ENCODE data around the gene DCBLD1. TPM values are rescaled to one million over a fixed set of nuclear protein-coding genes. Genes with fewer than 3 reads are reported as not detected.
"Not testable (repeated sequence)": the region's sequence is repeated elsewhere in the genome, so short reads cannot be mapped to it uniquely, and the experiment has no call there.

The DCBLD1 gene
- total RNA-seq, 2 donors from 2014 or later = 1.8 to 2.9 TPM

DNA sequence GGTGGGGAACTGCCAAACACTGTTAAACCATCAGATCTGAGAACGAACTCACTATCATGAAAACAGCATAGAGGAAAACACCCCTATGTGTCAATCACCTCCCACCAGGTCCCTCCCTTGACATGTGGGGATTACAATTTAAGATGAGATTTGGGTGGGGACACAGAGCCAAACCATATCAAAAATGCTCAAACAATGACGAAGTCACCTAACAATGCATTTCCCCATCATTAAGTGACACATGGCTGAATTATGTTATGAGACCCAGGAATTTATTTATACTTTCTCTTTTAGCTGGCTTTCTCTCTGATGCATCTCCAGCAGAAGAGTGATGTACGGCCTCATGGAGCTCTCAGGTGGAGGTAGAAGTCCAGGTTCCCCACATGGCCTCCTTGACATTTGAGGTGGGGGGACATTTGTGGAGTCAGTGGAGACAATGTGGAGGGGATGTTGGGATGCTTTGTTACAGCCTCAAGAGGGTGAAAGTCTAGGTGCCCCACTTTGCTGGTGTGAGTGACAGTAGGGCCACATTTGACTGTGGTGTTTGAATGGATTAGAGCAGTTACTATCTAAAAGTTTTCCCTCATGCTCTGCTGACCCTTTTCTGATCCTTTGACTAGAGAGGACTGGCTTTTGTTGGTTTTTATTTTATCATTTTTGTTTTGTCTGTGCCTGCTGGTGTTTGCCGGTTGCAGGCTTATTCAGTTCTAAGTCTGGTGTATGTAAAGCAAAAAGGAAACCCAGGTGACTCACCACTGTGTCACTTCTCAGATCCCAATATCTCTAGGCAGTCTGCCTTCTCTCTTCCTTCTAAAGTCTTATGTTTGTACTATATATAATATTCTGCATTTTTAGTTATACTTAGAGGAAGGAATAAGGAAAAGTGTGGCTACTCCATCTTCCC is 18.5 kb upstream of the DCBLD1 start:
- Mint-ChIP-seq H3K27ac (peak overlapping the region; percentile 22), H3K27me3 (peaks cover 20% of the 10 kb centered on the region), H3K4me1 (peaks cover 16% of the 10 kb centered on the region), H3K4me3 (peak overlapping the region; percentile 57), H3K36me3 (ENCODE audit: low read depth) (no peaks in the 10 kb centered on the region), H3K9me3 (no peaks in the 10 kb centered on the region)
- ATAC-seq (replicated peaks) = peak; percentile 99

DNA sequence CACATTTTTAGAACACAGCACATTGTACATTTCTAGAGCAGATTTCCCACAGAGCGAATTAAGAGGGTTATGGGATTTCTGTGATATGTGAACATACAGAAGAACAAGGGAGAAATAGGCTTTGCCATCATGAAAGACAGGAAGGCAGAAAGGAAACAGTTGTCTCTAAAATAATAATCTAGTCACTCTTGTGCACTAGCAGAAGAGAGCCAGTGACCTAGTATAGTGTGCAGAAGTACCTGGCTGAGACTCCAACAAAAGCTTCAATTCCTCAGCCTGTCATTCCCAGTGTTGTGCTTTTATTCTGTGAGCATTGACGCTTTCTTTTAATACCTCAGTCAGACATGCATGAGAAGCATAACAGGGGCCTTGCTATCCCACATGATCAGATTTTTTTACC is 17.8 kb upstream of the DCBLD1 start:
- H3K9me3 Mint-ChIP-seq = no peaks in the 10 kb centered on the region
- peaks cover 21% of the 10 kb centered on the region for H3K27me3 Mint-ChIP-seq
- H3K36me3 Mint-ChIP-seq (ENCODE audit: low read depth) = no peaks in the 10 kb centered on the region
- no peak for ATAC-seq (replicated peaks)
- H3K4me3 Mint-ChIP-seq = no peak overlapping the region
- no peak overlapping the region for H3K27ac Mint-ChIP-seq
- peaks cover 16% of the 10 kb centered on the region for H3K4me1 Mint-ChIP-seq

DNA sequence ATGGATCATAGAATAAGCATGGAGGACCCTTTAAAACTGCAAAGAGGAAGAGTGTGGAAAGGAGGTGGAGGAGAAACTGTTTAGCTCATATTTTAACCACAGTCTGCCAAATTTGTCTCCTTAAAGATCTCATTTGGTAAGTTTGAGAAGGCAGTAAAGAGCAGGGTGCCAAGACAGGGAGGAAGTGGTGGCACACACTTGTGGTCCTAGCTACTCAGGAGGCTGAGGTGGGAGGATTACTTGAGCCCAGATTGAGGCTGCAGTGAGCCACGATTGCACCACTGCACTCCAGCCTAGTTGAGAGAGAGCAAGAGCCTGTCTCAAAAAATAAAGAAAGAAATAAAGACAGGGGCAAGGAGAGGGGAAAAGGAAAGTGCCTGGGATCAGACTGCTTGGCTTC is 16.8 kb upstream of the DCBLD1 start:
- peaks cover 24% of the 10 kb centered on the region for H3K27me3 Mint-ChIP-seq
- ATAC-seq (replicated peaks) = no peak
- no peak overlapping the region for H3K4me3 Mint-ChIP-seq
- H3K4me1 Mint-ChIP-seq = peaks cover 16% of the 10 kb centered on the region
- no peaks in the 10 kb centered on the region for H3K9me3 Mint-ChIP-seq
- H3K27ac Mint-ChIP-seq = no peak overlapping the region
- no peaks in the 10 kb centered on the region for H3K36me3 Mint-ChIP-seq (ENCODE audit: low read depth)

DNA sequence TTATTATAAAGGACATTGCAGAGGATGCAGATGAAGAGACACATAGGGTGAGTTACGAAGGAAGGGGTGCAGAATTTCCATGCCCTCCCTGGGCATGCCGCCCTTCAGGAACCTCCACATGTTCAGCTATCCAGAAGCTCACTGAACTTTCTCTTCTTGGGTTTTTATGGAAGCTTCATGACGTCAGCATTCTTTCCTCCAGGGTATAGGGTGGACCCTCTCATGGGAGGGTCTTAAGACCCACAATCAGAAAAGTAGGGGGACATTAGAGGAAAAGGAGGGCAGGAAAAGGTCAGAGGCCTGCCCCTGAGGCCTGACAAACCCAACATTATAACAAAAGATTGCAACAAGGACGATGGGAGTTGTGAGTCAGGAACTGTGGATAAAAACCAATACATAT is 14.6 kb upstream of the DCBLD1 start:
- peaks cover 16% of the 10 kb centered on the region for H3K4me1 Mint-ChIP-seq
- H3K27ac Mint-ChIP-seq = no peak overlapping the region
- H3K27me3 Mint-ChIP-seq = peaks cover 33% of the 10 kb centered on the region
- H3K9me3 Mint-ChIP-seq = no peaks in the 10 kb centered on the region
- ATAC-seq (replicated peaks) = no peak
- H3K4me3 Mint-ChIP-seq = no peak overlapping the region
- H3K36me3 Mint-ChIP-seq (ENCODE audit: low read depth) = no peaks in the 10 kb centered on the region

DNA sequence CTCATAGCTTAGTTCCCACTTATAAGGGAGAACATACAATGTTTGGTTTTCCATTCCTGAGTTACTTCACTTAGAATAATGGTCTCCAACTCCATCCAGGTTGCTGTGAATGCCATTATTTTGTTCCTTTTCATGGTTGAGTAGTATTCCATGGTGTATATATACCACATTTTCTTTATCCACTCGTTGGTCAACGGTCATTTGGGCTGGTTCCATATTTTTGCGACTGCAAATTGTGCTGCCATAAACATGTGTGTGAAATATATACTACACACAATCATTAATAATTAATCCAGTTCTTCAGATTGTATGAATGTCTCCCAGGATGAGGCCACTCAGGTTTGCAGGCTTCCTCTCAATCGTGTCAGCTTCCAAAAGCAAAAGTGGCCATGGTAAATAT is 13.9 kb upstream of the DCBLD1 start:
- not testable (repeated sequence) for H3K36me3 Mint-ChIP-seq (ENCODE audit: low read depth); H3K4me3 Mint-ChIP-seq; ATAC-seq (replicated peaks); H3K27ac Mint-ChIP-seq; H3K9me3 Mint-ChIP-seq
- Mint-ChIP-seq H3K27me3 (peaks cover 31% of the 10 kb centered on the region), H3K4me1 (peaks cover 14% of the 10 kb centered on the region)

DNA sequence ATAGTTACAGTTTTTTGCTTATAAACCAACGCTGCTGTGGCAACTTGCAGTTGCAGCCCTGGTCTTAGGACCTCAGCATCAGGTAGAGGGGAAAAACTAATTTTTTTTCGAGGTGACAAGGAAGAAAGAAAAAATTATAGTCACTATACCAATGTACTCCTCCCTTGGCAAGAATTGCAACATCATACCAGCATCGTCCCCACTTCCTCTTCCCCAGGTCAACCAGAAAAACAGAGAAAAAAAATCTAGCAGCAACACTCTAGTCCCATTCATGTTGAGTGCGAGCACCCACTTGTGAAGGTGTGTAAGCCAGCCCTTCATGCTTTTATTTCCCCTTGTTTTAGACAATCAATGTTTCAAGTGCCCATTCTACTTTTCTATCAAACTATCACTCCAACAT is 13.1 kb upstream of the DCBLD1 start:
- no peak for ATAC-seq (replicated peaks)
- Mint-ChIP-seq H3K27me3 (peaks cover 36% of the 10 kb centered on the region), H3K9me3 (no peaks in the 10 kb centered on the region), H3K27ac (no peak overlapping the region), H3K4me3 (no peak overlapping the region), H3K36me3 (ENCODE audit: low read depth) (no peaks in the 10 kb centered on the region), H3K4me1 (peaks cover 6% of the 10 kb centered on the region)

DNA sequence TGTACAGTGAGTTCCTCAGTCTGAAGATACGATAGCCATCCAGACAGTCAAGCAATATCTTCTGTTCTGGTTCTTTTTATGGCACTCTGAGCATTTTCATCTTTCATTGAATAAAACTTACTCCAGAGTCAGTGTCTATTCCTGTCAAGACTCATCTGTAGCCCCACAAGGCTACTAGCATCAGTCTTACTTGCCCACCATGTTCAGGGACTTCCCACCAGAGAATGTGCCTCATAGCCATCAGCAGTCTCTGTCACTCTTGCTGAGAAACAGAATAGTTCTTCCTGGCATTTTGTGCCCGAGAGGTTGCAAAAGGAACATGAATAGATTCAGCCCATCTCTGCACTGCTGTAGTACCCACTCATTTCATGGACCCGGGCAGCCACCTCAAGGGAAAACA is 12.7 kb upstream of the DCBLD1 start:
- H3K27me3 Mint-ChIP-seq = peaks cover 36% of the 10 kb centered on the region
- no peak overlapping the region for H3K4me3 Mint-ChIP-seq
- peaks cover 4% of the 10 kb centered on the region for H3K4me1 Mint-ChIP-seq
- no peaks in the 10 kb centered on the region for H3K36me3 Mint-ChIP-seq (ENCODE audit: low read depth)
- H3K9me3 Mint-ChIP-seq = no peaks in the 10 kb centered on the region
- H3K27ac Mint-ChIP-seq = no peak overlapping the region
- ATAC-seq (replicated peaks) = no peak

DNA sequence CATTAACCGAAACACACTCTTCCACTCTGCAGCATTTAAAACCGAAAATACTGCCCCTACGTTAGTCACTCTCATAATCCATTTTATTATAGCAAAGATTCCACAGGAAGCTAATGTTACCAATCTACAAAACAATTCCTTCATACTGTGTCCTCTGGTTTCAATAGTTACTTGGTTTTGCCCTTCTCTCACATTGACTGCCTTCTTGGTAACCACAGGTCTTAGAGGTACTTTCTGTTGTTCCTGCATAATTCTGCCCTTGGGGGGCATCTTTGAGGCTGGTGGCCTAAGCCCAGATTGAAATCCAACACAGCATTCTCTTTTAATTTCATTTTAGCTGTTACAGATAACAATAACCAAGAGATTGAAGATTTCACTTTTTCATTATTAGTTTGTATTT is 9.8 kb upstream of the DCBLD1 start:
- peaks cover 24% of the 10 kb centered on the region for H3K27me3 Mint-ChIP-seq

DNA sequence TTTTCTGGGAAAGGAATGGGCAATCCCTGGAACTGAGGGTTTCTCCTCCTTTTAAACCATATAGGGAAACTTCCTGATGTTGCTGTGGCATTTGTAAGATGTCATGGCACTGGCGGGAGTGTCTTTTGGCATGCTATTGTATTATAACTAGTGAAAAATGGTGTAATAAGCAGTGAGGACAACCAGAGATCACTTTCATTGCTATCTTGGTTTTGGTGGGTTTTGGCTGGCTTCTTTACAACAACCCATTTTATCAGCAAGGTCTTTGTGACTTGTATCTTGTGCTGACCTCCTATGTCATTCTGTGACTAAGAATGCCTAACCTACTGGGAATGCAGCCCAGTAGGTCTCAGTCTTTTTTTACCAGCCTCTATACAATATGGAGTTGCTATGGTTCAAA is 9.1 kb upstream of the DCBLD1 start:
- no peaks in the 10 kb centered on the region for H3K4me1 Mint-ChIP-seq
- H3K9me3 Mint-ChIP-seq = no peaks in the 10 kb centered on the region
- no peak for ATAC-seq (replicated peaks)
- H3K4me3 Mint-ChIP-seq = no peak overlapping the region
- H3K36me3 Mint-ChIP-seq (ENCODE audit: low read depth) = no peaks in the 10 kb centered on the region
- peaks cover 23% of the 10 kb centered on the region for H3K27me3 Mint-ChIP-seq
- no peak overlapping the region for H3K27ac Mint-ChIP-seq

More for the DNA sequence above, 9.8 kb upstream of the DCBLD1 start:
- no peaks in the 10 kb centered on the region for H3K36me3 Mint-ChIP-seq (ENCODE audit: low read depth)
- no peaks in the 10 kb centered on the region for H3K4me1 Mint-ChIP-seq
- no peak for ATAC-seq (replicated peaks)
- no peaks in the 10 kb centered on the region for H3K9me3 Mint-ChIP-seq
- no peak overlapping the region for H3K4me3 Mint-ChIP-seq
- no peak overlapping the region for H3K27ac Mint-ChIP-seq

DNA sequence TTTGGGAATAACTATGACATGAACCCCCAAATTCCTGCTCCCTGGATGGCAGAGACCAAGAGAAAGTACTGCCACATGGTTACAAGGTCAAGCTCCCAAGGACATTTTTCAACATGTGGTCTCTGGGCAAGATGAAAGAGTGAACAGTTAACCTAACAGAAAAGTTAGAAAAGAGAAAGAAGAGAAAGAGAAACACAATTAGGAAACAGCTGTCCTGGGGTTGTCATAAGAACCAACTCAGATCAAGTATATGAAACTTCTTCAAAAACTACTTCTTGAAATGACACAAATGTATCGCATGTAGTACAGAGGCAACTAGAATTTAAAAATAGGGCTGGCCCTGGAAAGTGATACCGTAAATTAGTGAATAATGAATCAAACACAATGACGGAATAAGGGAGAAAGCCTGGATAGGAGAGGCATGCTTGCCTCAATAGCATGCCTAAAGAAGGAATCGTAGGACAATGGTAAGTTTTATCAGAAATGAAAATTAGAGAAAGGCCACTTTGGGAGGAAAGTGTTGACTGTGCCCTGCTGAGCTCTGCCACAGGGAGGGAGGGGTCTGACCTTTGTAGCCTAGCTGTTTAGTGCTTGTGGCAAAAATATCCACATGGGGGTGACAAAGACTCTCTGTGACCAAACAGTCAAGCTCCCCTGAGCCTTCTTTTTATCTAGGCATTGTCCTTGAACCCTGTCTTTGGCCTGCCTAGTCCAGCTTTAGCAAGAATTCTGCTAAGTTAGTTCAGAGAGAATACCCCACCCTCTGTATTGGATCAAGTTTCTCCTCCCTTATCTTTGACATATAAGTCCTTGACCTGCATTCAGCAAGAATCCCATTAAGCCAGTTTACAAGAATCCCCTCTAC is 4.3 kb upstream of the DCBLD1 start:
- H3K9me3 Mint-ChIP-seq = no peaks in the 10 kb centered on the region
- H3K27ac Mint-ChIP-seq = no peak overlapping the region
- peaks cover 19% of the 10 kb centered on the region for H3K27me3 Mint-ChIP-seq
- H3K4me3 Mint-ChIP-seq = no peak overlapping the region
- no peaks in the 10 kb centered on the region for H3K36me3 Mint-ChIP-seq (ENCODE audit: low read depth)
- peaks cover 6% of the 10 kb centered on the region for H3K4me1 Mint-ChIP-seq
- ATAC-seq (replicated peaks) = no peak

DNA sequence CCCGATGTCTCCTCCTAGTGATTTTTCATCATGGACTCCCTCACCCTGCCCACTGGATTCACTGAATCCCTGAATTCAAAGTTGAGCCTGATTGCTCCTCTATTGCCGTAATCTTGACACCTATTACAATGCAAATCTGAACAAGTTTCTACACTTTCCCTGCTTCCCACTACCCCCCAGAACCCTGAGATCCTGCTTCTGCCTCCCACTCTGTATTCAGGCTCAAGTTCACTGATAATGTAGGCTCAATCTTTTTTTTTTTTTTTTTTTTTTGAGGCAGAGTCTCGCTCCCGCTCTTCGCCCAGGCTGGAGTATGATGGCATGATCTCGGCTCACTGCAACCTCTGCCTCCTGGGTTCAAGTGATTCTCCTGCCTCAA is 3.6 kb upstream of the DCBLD1 start:
- Mint-ChIP-seq H3K36me3 (ENCODE audit: low read depth) (no peaks in the 10 kb centered on the region), H3K4me1 (peaks cover 6% of the 10 kb centered on the region), H3K9me3 (no peaks in the 10 kb centered on the region), H3K27me3 (peaks cover 18% of the 10 kb centered on the region), H3K4me3 (no peak overlapping the region), H3K27ac (no peak overlapping the region)
- no peak for ATAC-seq (replicated peaks)

DNA sequence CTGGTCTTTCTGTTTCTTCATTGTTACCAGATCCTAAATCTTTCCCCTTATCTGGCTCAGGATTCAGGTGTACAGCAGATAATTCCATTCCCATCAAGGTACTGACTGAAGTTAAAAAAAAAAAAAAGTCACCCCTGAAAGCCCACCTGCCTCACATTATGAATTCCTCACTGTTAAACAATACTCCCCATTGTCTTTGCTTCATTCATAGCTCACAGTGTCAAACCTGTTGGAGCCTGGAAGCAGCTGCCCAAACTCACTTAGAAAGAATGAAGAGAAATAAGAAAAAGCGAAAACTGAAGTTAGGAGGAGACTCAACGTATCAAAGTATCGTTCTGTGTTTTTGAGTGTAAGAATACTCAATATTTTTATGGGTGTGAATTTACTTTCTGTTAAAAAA is 1.8 kb upstream of the DCBLD1 start:
- peaks cover 6% of the 10 kb centered on the region for H3K4me1 Mint-ChIP-seq
- no peaks in the 10 kb centered on the region for H3K9me3 Mint-ChIP-seq
- peaks cover 19% of the 10 kb centered on the region for H3K27me3 Mint-ChIP-seq
- H3K27ac Mint-ChIP-seq = no peak overlapping the region
- no peak overlapping the region for H3K4me3 Mint-ChIP-seq
- no peak for ATAC-seq (replicated peaks)
- H3K36me3 Mint-ChIP-seq (ENCODE audit: low read depth) = no peaks in the 10 kb centered on the region

DNA sequence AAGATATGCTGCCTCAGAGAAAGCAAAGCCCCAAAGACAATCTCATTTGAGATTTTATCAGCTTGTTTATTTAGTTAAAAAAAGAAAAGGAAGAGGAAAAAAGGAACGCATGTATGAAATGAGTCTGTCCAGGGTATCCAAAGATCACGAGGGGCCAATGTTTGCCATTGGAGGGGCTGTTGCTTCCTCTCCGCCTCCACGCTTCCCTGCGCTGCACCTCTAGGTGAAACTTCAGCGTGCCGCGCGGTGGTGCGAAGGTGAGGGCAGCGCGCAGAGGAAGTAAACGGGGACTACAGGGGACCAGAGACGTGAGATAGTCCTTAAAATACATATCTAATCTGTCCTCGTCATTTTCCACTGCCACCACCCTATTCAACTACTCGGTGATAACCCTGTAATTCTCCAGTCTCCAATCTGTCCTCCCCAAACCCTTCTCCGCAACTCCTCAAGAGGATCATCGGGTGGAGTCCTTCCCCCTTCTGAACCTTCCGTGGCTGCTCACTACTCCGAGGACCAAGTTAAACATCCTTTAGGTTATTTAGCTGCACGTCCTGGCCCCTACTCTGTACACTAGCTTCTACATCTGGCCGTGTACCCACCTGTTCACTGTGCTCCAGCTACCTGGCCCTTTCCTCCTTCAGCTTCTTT is 1.1 kb upstream of the DCBLD1 start:
- H3K9me3 Mint-ChIP-seq = no peaks in the 10 kb centered on the region
- no peaks in the 10 kb centered on the region for H3K36me3 Mint-ChIP-seq (ENCODE audit: low read depth)
- H3K4me3 Mint-ChIP-seq = peak overlapping the region; percentile 71
- peaks cover 20% of the 10 kb centered on the region for H3K27me3 Mint-ChIP-seq
- ATAC-seq (replicated peaks) = no peak
- H3K27ac Mint-ChIP-seq = no peak overlapping the region
- peaks cover 6% of the 10 kb centered on the region for H3K4me1 Mint-ChIP-seq

DNA sequence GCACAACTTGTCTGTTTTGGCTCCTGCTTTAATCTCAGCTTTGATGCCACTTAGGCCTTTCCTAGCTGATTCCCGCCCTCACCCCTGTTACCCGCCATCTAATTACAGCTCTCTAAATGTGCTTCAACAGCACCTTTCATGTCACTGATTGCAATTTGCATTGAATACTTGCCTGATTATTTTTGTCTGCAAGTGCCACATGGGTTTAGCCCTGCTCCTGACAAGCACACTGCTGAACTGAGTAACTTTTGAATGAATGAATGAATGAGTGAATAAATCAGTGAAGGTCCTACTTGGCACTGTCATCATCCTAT is 591 bp upstream of the DCBLD1 start:
- ATAC-seq (replicated peaks) = peak; percentile 0
- H3K36me3 Mint-ChIP-seq (ENCODE audit: low read depth) = no peaks in the 10 kb centered on the region
- no peaks in the 10 kb centered on the region for H3K9me3 Mint-ChIP-seq
- H3K4me1 Mint-ChIP-seq = peaks cover 6% of the 10 kb centered on the region
- peaks cover 22% of the 10 kb centered on the region for H3K27me3 Mint-ChIP-seq
- no peak overlapping the region for H3K27ac Mint-ChIP-seq
- peak overlapping the region; percentile 71 for H3K4me3 Mint-ChIP-seq
